GM20000 (cell line): ENCODE measurements around the gene KAZN.

Experiments used
- DNase-seq: peaks from one replicate; pipeline ENCODE4 v3.0.0; 2012; ENCODE audit warnings: low spot score
- TF ChIP-seq, protein P1 (sequence below): IDR thresholded peaks from 2 replicates; pipeline ENCODE4 v1.5.1; 2012; ENCODE audit warnings: mild to moderate bottlenecking, control low read depth; ENCODE audit errors: extremely low read depth, missing control alignments

Gene KAZN

DNA sequence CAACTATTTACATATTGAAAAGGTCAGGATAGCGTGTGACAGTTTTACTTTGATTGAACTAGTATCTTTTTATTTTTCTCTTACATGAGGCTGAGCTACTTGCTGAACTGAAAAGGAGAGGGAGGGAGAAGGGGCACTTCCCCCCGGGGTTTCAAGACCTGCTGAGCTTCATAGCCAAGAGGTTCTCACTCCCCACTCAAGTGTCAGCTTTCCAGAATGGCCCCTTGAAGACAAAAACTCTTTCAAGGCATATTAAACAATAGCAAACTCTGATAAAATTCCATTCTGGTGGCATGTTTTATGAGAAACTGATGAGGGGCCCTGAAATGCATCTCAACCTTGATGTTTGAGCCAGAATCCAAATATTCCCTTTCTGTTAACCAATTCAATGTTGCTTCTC, 143.0 kb downstream of the KAZN start:
- TF ChIP-seq, protein P1, sequence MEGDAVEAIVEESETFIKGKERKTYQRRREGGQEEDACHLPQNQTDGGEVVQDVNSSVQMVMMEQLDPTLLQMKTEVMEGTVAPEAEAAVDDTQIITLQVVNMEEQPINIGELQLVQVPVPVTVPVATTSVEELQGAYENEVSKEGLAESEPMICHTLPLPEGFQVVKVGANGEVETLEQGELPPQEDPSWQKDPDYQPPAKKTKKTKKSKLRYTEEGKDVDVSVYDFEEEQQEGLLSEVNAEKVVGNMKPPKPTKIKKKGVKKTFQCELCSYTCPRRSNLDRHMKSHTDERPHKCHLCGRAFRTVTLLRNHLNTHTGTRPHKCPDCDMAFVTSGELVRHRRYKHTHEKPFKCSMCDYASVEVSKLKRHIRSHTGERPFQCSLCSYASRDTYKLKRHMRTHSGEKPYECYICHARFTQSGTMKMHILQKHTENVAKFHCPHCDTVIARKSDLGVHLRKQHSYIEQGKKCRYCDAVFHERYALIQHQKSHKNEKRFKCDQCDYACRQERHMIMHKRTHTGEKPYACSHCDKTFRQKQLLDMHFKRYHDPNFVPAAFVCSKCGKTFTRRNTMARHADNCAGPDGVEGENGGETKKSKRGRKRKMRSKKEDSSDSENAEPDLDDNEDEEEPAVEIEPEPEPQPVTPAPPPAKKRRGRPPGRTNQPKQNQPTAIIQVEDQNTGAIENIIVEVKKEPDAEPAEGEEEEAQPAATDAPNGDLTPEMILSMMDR, result no peak
- DNase-seq, result no peak

DNA sequence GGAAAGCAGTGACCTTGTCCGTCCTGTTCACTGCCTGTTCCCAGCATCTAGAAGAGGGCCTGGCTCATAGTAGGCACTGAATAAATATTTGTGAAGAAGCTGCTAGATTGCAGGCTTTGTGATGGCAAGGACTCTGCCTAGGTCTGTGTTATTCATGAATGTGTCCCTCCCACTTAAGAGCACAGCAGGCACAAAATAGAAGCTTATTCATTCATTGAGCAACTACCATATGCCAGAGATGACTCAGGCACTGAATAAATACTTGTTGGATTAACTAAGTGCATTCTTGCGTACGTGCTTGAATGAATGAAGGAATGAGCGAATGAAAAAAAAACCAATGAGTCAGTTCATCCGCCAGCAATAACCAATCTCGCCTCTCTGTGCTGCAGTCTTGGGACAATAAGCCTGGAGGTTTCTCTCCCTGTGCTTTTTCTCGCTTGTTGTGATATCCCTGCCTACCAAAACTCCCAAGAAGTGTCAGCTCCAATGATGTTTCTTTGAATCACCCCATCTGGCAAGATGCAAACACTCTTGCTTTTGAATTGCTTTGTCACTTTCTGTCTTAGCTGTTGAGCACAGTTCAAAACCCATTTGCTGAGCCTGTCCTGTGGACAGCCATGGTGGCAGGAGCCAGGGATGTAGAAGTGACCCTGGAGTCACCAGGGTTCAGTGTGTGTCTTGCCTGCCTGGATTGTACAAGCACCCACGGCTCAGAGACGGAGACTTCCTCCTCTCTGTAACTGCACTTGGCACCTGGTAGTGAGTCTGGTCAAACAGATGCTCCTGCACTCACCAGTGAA, 143.9 kb downstream of the KAZN start:
- TF ChIP-seq, protein P1, result no peak
- DNase-seq, result no peak

DNA sequence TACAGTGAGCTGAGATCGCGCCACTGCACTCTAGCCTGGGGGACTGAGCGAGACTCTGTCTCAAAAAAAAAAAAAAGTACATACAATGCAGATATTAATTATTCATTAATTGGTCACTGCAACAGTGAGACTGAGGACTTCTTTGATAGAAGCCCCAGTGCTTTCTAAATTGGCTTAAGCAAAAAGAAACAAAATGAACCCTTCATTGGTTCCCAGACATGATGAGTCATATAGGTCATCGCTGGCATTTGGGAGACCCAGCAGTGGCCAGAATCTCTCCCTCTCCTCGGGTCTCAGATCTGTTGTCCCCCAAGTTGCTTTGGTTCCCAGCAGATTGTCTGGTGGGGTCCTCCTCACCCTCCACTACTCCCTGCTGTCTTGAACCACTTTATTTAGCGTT, 144.9 kb downstream of the KAZN start:
- no peak for DNase-seq
- TF ChIP-seq, protein P1, result no peak

DNA sequence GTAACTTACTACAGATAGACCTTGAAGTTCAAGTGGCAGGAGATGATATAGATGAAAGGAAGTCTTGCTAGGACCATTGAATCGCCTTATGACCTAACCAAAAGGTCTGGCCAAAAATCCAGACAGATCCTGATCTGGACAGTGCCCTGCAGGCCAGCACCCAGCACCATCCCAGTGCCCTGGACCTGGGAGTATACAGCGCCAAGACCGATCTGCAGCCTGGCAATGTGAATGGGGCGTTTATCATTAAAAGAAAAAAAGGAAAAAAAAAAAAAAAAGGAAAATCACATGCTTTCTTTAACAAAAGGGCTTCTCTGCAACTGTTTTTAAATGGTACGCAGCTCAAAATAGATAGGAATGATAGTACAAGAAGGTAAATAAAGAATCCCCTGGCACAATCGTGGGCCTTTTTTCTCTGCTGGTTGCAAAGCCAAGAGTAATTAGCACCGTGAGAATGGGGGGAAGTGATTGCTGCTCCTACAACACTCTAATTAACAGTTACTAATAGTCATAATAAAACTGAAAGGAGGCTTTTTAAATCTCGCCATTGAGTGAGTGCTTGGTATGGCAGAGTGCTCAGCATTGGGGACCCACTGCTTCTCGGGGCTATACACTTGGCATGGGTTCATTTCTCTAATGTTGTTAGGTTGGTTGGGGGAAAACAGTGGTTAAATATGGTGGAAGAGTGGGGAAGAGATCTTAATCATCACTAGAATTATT, 146.7 kb downstream of the KAZN start:
- TF ChIP-seq, protein P1, result no peak

DNA sequence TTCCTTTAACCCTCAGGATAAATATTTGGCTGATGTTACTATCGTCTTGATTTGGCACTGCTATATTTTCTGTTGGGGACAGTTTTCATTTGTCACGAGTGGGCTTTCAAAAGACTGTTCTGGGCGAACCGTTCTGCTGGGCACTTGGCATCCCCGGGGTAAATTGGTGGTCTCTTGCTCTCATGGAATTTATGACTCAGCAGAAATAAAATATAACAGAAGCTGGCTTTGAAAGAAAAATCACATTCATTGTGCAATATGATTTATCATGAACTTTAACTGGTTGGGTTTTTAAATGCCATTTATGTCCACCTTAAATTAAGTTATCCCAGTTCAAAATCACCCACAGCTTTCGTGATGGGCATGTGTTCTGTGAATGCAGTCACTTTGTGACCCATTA, 147.3 kb downstream of the KAZN start:
- DNase-seq, result no peak
- TF ChIP-seq, protein P1, result no peak

More for the DNA sequence above, 146.7 kb downstream of the KAZN start:
- no peak for DNase-seq

DNA sequence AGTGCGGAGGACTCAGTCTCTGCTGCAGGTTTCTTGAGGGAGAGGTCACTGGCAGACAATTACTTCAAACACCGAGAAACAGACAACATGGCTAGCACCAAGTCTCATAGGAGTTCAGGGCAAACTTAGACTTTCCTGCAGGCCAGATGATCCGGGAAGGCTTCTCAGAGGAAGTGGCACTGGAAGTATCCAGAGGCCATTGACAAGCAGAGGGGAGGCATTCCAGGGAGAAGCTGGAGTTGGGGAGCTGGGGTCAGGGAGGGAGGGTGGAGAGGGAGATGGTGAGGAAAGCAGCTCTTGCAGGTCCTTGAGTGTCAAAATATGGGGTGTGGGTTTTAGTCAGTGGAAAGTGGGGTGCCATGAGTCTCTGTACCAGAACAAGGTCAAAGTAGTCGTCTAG, 147.9 kb downstream of the KAZN start:
- TF ChIP-seq, protein P1, result no peak

DNA sequence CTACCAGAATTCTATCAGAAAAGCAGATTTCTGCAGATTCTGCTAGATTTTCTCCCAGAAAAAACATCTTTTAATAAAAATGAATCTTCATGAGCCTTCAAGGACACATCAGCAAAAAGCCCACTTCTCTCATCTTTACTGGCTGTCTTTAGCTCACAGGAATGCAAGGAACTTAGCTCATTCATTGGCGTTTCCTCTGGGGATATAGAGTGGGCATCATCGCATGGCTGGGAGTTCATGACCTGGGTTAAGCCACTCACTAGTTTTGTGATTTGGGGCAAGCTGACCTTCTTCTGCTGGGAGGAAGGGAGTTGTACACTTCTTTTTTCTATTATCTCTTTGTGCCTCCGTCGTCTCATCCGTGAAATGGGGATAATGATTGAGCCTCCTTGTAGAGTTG, 149.7 kb downstream of the KAZN start:
- TF ChIP-seq, protein P1, result no peak
- DNase-seq, result no peak

More for the DNA sequence above, 147.9 kb downstream of the KAZN start:
- no peak for DNase-seq
